ENCODE results near the gene STX1A.
"Not testable (repeated sequence)": the region's sequence is repeated elsewhere in the genome, so short reads cannot be mapped to it uniquely, and the experiment has no call there.

Gene STX1A

DNA sequence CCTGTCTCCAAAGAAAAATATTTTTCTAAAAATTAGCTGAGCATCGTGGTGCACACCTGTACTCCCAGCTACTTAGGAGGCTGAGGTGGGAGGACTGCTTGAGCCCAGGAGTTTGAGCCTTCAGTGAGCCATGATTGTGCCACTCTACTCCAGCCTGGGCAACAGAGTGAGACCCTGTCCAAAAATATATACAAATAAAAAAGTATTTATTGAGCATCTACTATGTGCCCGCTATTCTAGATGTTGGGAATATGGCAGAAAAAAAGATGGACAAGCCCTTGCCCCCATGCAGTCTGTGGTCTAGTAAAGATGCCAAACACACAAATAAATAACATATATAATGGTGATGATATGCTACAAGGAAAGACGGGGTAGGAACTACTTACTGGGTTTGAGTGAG, 4.3 kb upstream of the STX1A start:
- Histone ChIP-seq H3K4me3 (no peak overlapping the region), H3K27ac (no peak overlapping the region)
- DNase-seq (ENCODE audit: low spot score), result no peak
- TF ChIP-seq, protein P1, sequence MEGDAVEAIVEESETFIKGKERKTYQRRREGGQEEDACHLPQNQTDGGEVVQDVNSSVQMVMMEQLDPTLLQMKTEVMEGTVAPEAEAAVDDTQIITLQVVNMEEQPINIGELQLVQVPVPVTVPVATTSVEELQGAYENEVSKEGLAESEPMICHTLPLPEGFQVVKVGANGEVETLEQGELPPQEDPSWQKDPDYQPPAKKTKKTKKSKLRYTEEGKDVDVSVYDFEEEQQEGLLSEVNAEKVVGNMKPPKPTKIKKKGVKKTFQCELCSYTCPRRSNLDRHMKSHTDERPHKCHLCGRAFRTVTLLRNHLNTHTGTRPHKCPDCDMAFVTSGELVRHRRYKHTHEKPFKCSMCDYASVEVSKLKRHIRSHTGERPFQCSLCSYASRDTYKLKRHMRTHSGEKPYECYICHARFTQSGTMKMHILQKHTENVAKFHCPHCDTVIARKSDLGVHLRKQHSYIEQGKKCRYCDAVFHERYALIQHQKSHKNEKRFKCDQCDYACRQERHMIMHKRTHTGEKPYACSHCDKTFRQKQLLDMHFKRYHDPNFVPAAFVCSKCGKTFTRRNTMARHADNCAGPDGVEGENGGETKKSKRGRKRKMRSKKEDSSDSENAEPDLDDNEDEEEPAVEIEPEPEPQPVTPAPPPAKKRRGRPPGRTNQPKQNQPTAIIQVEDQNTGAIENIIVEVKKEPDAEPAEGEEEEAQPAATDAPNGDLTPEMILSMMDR (IDR thresholded peaks at IDR 0.05), result no peak

DNA sequence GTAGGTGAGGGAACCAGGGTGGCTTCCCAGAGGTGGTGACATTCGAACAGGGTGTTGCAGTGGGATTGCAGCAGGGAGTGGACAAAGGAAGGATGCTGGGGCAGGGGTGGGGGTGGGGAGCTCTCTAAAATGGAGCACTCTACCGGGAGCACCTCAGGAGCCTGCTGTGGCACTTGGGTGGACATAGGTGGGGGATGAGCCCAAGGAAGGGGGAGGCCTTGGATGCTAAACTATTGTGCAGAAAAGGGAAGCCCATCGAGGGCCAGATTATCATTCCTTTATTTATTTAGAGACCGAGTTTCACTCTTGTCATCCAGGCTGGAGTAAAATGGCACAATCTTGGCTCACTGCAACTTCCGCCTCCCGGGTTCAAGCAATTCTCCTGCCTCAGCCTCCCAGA, 3.3 kb upstream of the STX1A start:
- TF ChIP-seq, protein P1 (IDR thresholded peaks at IDR 0.05), result no peak
- no peak for DNase-seq (ENCODE audit: low spot score)

DNA sequence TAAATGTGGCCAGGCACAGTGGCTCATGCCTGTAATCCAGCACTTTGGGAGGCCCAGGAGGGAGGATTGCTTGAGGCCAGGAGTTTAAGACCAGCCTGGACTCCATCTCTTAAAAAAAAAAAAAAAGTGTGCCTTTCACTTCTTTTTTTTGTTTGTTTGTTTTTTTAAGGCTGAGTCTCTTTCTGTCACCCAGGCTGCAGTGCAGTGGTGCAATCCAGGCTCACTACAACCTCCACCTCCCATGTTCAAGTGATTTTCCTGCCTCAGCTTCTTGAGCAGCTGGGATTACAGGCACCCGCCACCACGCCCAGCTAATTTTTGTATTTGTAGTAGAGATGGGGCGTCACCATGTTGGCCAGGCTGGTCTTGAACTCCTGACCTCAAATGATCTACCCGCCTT, 2.7 kb upstream of the STX1A start:
- peak overlapping the region in 1 of 2 donors; percentile 50 for H3K27ac ChIP-seq
- DNase-seq (ENCODE audit: low spot score); H3K4me3 ChIP-seq: not testable (repeated sequence)

More for the DNA sequence above, 3.3 kb upstream of the STX1A start:
- no peak overlapping the region for H3K4me3 ChIP-seq
- no peak overlapping the region for H3K27ac ChIP-seq

DNA sequence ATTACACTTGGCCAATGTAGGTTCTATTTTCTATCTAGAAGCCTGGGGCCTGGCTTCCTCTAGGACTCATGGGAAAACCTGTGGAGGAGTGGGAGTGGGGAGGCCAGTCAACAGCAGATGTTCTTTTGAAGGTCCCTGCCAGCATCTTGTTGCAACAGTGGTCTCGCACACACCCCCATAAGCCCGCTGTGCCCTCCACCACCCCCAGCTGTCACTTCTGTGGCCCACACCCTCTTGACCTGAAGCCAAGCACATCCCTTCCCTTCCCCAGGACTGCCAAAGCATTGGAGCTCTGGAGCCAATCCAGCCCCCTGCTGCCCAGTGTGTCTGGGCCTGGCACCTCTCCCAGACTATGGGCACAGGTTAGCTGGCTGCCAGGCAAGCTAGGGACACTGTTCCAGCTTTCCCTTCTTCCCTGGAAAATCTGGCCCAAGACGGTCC, 1.9 kb upstream of the STX1A start:
- TF ChIP-seq, protein P1 (IDR thresholded peaks at IDR 0.05), result no peak
- H3K4me3 ChIP-seq, result no peak overlapping the region
- H3K27ac ChIP-seq, result peak overlapping the region; percentile 29 to 50
- DNase-seq (ENCODE audit: low spot score), result no peak

DNA sequence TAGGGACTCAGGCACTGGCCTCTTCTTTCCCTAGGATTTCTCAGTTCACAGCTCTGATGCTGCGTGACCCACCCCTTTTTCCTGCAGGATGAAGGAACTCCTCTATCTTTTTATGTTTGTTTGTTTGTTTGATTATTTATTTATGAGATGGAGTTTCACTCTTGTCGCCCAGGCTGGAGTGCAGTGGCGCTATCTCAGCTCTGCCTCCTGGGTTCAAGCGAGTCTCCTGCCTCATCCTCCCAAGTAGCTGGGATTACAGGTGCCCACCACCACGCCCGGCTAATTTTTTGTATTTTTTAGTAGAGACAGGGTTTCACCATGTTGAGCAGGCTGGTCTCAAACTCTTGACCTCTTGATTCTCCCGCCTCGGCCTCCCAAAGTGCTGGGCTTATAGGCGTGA, 974 bp upstream of the STX1A start:
- H3K4me3 ChIP-seq; DNase-seq (ENCODE audit: low spot score): not testable (repeated sequence)
- H3K27ac ChIP-seq, result peak overlapping the region in 1 of 2 donors; percentile 9

DNA sequence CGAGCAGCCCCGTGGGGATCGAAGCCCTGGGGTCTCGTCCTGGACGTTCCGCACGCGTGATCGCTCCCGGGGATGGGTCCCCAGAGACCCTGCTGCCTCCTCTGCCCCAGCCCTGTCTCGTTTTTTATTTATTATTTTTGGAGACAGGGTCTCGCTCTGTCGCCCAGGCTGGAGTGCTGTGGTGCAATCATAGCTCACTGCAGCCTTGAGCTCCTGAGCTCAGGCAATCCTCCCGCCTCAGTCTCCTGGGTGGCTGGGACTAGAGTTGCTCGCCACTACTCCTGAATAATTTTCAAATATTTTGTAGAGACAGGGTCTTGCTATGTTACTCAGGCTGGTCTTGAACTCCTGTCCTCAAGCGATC, 319 bp upstream of the STX1A start:
- TF ChIP-seq, protein P1 (IDR thresholded peaks at IDR 0.05), result no peak
- H3K27ac ChIP-seq, result peak overlapping the region in 1 of 2 donors; percentile 9
- DNase-seq (ENCODE audit: low spot score), result no peak
- peak overlapping the region; percentile 98 for H3K4me3 ChIP-seq

DNA sequence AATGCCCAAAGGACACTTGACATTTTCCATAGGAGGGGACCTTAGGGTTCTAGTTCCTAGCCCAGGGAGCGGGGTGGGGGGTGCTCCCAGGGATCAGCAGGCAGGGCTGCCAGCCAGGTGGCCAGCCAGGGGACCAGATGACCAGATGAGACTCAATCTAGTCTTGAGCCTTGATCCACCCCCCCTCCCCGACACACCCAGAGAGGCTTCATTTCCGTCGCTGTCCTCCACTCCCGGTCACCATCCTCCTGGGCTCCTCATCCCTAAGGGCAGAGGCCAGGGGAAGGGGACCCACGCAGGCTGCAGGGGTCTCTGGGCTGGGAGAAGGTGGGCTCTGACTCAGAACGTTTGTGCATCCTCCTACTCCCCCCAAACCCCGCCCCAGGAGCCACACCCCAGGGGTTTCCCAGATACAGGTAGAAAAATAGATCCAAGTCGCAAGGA, 1.0 kb downstream of the STX1A start:
- H3K4me3 ChIP-seq, result peak overlapping the region; percentile 98
- DNase-seq (ENCODE audit: low spot score), result no peak
- no peak overlapping the region for H3K27ac ChIP-seq
- TF ChIP-seq, protein P1 (IDR thresholded peaks at IDR 0.05), result no peak

DNA sequence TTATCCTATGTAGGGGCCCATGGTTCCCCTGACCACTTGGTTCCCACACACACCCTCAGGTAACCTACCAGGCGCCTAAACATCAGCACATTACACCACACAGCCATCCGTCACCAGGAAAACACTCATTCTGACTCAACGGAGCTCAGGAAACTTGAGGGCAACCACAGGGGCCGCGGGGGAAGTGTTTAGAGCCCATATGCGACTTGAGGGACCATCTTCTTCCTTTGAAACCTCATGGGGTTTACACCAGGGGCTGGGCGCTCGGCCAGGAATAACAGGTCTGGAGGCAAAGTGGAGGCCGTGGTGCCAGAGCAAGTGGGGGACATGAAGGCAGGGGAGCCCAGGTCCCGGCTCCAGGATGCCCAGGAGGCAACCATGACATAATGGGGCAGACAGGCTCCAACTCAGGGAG, 1.5 kb downstream of the STX1A start:
- Histone ChIP-seq H3K4me3 (peak overlapping the region; percentile 98), H3K27ac (peak overlapping the region in 1 of 2 donors; percentile 26)
- no peak for DNase-seq (ENCODE audit: low spot score)
- TF ChIP-seq, protein P1 (IDR thresholded peaks at IDR 0.05), result no peak
